ENCODE data around the gene CENPT.
"Not testable (repeated sequence)": the region's sequence is repeated elsewhere in the genome, so short reads cannot be mapped to it uniquely, and the experiment has no call there.

The CENPT gene

DNA sequence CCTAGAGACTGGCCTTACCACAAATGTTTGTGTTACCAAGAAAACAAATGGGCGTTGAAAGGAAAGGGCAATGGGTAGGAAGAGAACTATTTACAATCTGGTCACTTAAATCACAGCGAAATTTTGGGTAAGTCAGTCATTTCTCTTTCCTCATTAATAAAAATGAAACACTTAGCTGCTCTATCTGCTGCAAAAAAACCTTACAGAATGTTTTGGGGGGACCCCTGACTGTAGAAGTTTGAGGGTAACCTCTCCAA lies 1.5 kb downstream of the CENPT start:
- DNase-seq, result no peak

DNA sequence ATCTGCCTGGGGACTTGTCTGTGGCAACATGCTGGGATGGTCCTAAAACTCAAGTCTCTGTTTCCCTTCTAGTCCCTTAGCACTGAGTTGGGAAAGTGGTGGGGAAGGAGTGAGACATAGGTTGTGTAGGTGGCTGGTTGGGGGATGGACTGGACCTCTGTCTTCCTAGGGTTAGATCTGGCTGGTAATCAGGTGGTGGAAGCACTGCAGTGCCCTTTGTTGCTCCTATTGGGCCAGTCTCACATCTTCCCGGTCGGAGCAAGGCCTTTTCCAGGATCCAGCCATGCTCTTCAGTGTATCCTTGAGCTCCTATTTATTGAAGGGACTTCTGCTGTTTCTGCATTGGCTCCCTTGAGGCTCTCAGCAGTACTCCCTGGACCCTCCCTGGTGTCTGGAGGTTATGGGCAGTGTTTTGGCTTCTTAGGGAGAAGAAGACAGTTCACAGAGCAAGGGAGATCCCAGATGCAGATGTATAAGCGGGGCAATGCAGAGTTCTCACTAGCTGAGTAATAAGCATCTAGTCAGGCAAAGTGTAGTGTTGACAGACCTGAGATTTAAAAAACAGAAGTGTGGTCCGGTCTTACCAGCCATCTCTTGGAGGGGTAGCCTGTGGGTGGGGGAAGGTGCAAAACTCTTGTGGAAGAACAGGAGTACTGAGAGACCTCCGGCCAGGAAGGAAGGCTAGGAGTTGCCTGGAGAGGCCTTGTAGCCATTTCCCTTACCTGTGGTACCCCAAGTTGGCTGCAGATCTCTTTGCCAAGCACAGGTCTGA lies 2.0 kb downstream of the CENPT start:
- no peak for DNase-seq

DNA sequence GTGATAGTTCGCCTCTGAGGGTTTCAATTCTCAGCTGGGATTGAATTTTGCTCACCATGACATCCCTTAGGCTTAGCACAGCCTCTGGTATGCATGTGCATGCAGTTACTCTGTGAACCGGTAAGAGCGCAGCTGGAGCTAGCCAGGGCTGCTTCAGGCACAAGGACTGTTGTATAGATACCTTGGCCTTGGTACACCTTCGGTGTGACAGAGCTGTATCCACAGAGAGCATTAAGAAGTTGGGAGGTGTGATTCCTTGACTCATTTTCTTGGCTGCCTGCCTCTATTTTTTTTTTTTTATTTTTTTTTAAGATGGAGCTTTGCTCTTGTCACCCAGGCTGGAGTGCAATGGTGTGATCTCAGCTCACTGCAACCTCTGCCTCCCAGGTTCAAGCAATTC lies 3.0 kb downstream of the CENPT start:
- no peak for DNase-seq

DNA sequence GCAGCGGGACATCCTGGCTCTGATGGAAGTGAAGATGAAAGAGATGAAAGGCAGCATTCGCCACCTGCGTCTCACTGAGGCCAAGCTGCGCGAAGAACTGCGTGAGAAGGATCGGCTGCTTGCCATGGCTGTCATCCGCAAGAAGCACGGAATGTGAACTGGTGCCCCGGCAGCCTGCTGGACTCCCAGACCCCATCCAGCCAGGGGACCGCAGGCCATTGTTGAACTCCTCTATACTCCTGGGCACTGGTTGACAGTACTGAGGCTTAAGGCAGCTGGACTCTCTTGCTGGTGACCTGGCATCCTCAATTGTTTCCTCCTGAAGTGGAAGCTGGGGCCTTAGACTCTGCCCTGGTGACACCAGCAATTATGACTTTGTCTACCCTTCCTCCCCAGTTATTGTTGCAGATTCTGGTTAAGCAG lies 4.1 kb downstream of the CENPT start:
- DNase-seq, result no peak

DNA sequence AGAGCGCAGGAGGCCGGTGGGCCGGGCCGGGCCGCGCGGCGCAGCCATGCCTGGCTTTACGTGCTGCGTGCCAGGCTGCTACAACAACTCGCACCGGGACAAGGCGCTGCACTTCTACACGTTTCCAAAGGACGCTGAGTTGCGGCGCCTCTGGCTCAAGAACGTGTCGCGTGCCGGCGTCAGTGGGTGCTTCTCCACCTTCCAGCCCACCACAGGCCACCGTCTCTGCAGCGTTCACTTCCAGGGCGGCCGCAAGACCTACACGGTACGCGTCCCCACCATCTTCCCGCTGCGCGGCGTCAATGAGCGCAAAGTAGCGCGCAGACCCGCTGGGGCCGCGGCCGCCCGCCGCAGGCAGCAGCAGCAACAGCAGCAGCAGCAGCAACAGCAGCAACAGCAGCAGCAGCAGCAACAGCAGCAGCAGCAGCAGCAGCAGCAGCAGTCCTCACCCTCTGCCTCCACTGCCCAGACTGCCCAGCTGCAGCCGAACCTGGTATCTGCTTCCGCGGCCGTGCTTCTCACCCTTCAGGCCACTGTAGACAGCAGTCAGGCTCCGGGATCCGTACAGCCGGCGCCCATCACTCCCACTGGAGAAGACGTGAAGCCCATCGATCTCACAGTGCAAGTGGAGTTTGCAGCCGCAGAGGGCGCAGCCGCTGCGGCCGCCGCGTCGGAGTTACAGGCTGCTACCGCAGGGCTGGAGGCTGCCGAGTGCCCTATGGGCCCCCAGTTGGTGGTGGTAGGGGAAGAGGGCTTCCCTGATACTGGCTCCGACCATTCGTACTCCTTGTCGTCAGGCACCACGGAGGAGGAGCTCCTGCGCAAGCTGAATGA lies 4.8 kb downstream of the CENPT start:
- peak; percentile 56 for DNase-seq

DNA sequence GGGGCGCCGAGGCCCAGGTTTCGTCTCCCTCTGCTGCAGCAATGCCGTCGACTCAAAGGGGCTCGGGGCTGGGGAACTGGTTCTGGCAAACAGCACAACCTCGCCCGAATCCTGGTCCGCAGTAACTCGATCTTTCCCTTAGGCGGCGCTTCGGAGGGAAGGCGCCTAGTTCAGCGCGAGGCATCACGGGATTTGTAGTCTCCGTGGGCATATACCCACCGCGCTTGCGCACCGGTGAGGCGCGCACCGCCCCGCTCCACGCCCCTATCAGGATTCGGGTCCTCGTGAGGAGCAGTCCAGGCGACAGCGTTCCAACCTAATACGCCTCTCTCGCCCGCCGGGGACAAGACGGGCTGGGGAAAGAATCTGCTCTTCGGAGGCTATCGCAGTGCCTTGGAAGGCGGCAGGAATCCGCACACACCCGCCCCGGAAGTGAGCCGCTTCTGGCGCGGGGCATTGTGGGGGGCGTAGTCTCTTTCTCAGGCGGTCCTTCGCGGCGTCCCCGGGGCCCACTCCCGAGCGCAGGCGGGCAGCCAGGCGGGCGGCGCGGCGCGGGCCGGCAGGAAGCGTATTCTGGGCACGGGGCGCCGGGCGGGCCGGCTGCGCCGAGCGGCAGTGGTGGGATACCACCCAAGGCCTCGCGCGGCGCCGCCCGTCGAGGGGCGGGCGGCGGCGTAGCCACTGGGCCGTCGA lies 5.5 kb downstream of the CENPT start, which contains the start of gene THAP11:
Gene THAP11, plus strand, starts transcription at position 505 of the 693 bp plus-strand sequence. CDS start 235 bp downstream, outside the sequence.
- peak; percentile 94 for DNase-seq

DNA sequence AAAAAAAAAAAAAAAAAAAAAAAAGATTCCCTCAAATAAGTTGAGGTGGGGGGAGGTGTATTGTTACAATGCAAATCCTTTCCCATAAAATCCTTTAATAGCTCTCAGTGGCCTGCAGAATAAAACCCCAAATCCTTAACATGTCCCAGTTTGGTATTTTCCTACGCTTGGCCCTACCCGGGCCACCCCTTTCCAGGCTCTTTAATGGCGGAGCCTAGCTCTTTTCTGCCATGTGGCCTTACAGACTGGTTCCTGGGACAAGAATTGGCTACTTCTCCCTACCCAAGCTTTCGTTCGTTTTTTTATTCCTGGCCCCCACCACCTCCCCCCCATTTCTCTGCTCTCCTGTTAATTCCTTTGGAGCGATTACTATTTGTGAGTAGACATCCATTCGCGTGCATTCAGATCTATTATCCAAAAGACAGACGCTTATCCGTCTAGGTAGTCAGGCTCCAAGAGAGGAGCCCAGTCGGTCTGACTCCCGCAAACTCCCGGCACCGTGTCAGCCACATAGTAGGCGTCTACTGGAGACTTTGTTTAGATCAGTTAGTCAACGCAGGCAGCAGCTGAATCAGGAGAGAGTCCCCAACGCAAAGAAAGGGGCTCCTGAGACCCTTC lies 6.2 kb downstream of the CENPT start:
- DNase-seq, result no peak

DNA sequence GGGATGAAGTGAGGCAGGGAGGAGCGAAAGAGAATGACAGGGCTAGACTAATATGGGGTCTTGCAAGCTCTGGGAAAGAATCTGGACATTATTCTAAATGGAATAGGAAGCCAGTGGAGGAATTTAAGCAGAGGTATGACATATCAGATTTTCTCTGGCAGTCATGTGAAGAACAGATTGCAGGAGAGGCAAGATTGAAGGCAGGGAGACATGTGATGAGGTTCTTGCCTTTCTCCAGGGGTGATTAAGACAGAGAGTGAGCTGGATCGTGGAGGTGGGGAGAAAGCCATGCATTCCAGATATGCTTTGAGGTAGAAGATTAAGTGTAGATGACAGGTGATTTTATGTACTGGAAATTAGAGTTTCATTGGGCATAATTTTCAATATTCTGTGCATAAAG lies 9.7 kb downstream of the CENPT start:
- no peak for DNase-seq

DNA sequence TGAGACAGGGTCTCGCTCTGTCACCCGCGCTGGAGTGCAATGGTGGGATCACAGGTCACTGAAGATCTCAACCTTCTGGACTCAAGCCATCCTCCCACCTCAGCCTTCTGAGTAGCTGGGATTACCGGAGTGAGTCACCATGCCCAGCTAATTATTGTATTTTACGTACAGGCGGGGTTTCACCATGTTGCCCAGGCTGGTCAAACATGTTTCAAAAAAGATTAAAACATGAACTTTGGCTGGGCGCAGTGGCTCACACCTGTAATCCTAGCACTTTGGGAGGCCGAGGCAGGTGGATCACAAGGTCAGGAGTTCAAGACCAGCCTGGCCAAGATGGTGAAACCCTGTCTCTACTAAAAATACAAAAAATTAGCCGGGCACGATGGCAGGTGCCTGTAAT lies 10.3 kb downstream of the CENPT start:
- not testable (repeated sequence) for DNase-seq

DNA sequence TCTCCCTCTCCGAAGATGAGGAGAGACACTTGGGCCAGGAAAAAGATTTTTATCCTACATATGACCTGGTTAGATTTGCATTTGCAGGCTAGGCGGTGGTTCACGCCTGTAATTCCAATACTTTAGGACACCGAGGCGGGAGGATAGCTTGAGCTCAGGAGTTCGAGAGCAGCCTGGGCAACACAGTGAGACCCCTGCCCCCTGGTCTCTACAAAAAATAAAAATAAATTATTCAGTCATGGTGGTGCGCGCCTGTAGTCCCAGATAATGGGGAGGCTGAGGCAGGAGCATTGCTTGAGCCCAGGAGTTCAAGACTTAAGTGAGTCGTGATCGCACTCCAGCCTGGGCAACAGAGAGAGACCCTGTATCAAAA lies 13.3 kb downstream of the CENPT start:
- DNase-seq, result no peak

DNA sequence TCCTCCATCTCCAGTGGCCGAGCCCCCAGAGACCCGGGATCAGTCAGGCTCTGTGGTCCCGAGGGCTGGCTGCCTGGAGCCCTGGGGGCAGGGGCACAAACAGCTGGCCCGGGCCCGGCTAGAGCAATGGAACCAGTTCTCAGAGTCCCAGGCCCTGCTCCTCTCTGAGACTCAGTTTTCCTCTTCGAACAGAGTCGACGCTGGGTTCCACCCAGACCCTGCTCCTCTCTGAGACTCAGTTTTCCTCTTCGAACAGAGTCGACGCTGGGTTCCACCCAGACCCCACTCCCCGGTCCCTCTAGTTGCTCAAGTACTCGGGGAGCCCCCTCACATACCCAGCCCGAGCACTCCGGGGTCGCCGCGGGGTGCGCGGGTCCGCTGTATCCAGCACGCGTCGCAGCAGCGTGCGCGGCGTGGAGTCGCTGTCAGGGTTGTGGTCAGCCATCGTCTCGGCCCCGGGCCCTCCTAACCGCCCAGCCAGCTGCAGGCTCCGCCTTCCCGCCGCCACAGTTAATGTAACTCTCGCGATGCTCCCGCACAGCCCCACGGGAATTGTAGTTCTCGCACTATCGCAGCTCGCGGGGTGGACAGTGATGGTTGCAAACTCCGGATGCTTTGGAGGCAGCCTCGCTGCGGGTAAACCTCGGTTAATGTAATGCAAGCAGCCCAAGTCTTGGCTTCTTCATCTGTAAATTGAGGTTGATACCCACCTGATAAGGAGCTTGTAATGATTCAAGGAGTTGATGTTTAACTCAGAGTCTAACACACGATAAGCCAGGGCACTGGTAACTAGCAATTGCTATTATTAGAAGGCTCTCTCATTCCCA lies 13.9 kb downstream of the CENPT start:
- DNase-seq, result peak; percentile 93

DNA sequence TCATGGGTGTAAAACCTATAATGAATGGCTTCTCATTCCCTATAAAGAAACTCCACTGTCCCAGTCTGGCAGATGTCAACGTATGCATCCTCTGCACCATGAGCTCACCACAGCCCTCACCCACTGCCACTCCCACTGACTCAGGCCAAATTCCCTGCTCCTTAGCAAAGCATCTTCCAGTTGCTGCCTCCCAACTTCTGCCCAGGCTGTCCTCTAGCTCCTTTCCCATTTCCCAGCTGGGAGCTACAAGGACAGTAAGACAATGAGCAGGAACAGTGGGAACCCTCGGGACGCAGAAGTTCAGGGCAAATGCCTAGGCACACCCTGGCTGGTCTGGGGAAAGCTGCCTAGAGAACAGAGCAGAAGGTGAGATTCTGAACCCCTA lies 14.5 kb downstream of the CENPT start:
- no peak for DNase-seq

DNA sequence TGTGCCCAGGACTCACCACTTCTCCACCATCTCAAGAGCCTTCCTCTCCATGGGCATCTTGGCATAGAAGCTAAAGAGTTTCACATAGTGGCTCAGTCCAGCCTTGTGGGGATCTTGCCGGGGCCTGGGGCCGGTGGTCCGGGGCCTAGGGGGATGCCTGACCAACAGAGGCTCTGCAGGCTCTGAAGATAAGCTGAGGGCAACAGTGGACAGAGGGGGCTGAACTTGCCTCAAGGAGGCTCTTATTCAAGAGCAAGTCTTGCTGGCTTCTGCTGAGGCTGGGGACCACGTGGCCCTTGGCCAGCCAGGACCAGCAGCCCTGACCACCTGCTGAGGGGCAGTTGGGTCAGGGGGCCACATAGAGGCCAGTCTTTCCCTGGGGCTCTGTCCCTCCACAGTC lies 18.8 kb downstream of the CENPT start:
- no peak for DNase-seq

DNA sequence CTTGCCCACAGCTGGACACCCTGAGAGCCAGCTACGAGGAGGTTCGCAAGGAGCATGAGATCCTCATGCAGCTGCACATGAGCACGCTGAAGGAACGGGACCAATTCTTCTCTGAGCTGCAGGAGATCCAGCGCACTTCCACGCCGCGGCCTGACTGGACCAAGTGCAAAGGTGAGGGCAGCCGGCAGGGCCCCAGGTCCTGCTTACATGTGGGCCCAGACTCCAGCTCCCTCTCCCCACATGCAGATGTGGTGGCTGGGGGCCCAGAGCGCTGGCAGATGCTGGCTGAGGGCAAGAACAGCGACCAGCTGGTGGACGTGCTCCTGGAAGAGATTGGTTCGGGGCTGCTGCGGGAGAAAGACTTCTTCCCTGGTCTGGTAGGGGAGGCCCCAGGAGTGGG lies 21.6 kb downstream of the CENPT start:
- no peak for DNase-seq

DNA sequence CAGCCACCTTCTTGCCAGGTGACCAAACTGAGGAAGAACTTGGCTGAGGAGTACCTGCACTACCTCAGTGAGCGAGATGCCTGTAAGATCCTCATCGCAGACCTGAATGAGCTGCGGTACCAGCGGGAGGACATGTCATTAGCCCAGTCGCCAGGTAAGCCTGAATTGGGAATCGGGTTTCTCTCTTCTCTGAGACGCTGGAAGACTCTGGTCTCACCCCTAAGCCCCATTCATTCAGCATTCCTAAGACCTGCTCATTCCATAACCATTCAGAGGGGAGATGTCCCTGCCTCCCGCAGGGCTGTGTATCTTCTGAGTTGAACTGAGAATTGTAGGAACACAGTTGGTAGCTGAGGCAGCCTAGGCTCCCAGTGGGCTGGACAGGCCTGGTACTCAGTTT lies 22.4 kb downstream of the CENPT start:
- DNase-seq, result no peak

DNA sequence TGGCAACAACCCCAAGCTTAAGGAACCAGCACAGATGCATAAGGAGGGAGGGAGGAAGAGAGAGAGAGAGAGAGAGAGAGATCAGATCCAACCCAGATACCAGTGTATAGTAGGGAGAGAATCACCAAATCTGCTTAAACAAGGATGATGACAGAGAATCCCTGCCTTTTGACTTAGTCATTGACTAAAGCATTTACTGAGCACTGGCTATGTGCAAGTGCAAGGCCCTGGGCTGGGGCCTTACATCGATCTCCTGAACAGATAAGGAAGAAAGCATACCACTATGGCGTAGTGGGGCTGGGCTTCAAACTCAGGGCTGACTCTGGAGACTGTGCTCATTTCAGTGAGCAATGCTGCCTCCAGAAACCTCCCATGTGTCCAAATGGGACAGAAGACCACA lies 25.0 kb downstream of the CENPT start:
- no peak for DNase-seq

DNA sequence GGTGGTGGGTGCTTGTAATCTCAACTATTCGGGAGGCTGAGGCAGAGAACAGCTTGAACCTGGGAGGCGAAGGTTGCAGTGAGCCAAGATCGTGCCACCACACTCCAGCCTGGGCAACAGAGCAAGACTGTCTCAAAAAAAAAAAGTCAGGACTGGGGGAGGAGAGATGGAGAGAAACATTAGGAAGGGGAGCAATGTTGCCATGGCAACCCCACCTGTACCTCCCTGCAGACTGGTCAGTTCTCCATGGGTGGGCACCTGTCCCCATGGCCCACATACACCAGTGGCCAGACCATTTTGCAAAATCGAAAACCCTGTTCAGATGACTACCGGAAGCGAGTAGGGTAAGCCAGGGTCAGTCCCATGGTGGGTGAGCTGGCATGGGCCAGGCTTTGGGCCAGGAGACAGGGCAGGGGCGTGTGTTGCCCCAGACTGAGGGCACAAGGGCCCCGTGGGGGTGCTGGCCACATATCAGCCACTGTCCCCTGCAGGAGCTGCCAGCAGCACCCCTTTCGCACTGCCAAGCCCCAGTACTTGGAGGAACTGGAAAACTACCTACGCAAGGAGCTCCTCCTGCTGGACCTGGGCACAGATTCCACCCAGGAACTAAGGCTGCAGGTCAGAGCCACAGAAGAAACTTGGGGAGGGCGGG lies 26.8 kb downstream of the CENPT start:
- DNase-seq, result no peak

DNA sequence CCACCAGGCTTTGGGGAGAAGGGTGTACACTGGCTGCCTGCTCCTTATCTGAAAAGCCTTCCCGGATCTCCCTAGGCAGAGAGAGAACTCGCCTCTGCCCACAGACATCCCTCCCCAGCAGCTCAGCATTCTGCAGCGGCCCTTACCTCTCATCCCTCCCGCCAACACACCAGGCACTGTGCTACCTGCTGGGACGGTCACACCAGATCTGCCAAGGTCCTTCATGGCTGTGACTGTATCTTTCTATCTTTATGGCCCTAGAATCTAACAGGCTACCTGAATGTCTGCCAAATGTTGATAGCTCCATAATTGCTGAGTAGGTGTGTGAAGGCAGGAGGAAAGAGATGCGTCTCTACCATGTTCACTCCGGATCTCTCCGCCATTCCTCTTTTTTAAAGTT lies 32.9 kb downstream of the CENPT start:
- no peak for DNase-seq

DNA sequence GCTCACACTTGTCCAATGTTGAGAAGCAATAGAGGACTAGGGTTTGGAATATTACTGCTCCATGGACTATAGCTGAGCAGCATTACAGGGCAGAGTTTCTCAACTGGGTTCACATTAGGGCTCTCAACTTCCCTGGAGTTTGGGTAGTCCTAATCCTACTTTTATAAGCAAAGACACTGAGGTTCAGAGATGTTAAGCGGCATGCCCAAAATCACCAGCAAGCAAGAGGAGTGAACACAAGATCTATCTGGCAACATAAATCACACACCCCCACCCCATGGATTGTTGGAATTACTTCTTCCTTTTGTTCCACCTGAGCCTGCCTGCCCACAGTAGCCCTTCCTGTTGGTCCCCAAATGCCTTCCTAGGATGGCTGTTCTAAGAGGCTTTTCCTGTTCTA lies 35.6 kb downstream of the CENPT start:
- no peak for DNase-seq

DNA sequence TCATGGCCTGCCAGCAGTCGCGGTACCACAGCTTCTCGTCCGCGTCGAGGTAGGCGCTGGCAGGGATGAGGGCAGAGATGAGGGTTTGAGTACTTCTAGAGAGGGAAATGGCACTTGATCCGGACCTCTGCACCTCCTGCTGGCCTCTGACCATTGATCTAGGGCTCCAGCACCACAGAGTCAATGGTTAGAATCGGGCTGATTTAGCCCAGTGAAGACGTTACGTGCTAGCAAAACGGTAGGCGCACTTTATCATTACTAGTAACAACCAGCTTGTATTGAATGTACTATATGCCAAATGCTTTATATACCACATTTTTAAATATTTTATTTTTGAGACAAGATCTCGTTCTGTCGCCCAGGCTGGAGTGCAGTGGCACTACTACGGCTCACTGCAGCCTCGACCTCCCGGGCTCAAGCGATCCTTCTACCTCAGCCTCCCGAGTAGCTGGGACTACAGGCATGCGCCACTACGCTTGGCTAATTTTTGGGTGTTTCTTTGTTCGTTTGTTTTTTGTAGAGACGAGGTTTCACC lies 40.3 kb downstream of the CENPT start:
- no peak for DNase-seq

DNA sequence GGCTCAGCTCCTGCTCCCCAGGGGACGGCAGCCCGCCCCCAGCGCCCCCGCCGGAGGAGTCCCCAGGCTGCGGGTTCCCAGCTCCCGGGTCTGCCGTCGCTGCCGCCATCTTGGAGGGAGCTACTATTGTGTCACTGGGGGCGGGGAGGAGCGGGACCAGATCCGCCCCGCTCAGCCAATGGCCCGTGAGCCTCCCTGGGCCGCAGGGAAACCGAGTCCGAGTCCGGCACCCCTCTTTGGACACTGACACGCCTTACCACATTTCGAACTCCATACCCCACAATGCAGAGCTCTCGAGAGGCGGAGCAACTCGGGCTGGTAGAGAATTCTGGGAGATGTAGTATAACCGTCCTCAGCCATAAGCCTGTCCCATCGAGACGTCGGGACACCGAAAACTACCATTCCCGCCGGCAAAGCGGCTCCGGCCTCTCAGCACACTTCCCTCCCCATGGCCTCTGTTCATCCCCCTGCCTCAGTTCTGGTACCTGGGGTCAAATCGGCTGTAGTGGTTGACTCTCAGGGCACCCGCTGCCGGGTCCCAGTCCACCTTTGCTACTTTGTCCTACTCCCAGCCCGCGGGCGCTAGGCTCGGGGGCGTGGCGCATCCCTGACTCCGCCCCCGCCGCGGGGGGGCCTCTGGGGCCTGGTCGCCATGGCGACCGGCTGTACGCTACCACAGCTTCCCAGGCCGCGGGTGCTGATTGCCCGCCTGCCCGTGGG lies 40.9 kb downstream of the CENPT start, which contains the start of the genes RANBP10 and TSNAXIP1:
Gene RANBP10, minus strand, starts transcription at position 133 of the 720 bp plus-strand sequence. Its CDS starts 24 bp downstream, at position 109.
Gene TSNAXIP1, plus strand, starts transcription at position 462 of the 720 bp plus-strand sequence. CDS start 261 bp downstream, outside the sequence.
- DNase-seq, result peak; percentile 95

Measured in activated gamma-delta T cell treated with Interleukin-2 at 50 U/mL for 16 hours (primary cell).